WTC11 (cell line): Measurements from ENCODE around the gene DNASE2B. TPM values are rescaled to one million over a fixed set of nuclear protein-coding genes. Genes with fewer than 3 reads are reported as not detected.

Source experiments
- ATAC-seq: fragments of 200-7000 bp; cut with Tn5 transposase; 2 replicates; pipeline ENCODE4 v1.10.0; 2021; ENCODE audit warnings: mild to moderate bottlenecking, moderate library complexity
- CTCF ChIA-PET: fragments of 300-600 bp; sonication (Branson Sonifier 250); formaldehyde crosslinking; loops from one replicate; lab custom pipeline; 2021; ENCODE audit warnings: antibody characterized with exemption; lab: Charles Lee
- POLR2A ChIA-PET: fragments of 350-600 bp; sonication (Branson Sonifier 250); formaldehyde crosslinking; loops from one replicate; lab custom pipeline; 2021; ENCODE audit warnings: antibody characterized with exemption; lab: Charles Lee
- DNase-seq: peaks from one replicate; pipeline ENCODE4 v3.0.0; 2021; ENCODE audit warnings: low spot score
- H3K27ac Mint-ChIP-seq: 2 replicates; pipeline ENCODE4 v1.8.0; 2021; ENCODE audit warnings: mixed read lengths
- H3K27me3 Mint-ChIP-seq: 2 replicates; pipeline ENCODE4 v1.8.0; 2021; ENCODE audit warnings: low read depth, mild to moderate bottlenecking, moderate library complexity, mixed read lengths
- H3K36me3 Mint-ChIP-seq: 2 replicates; pipeline ENCODE4 v1.8.0; 2021; ENCODE audit warnings: mixed read lengths
- H3K4me1 Mint-ChIP-seq: 2 replicates; pipeline ENCODE4 v1.8.0; 2022; ENCODE audit warnings: mixed read lengths
- H3K4me3 Mint-ChIP-seq: 2 replicates; pipeline ENCODE4 v1.8.0; 2021; ENCODE audit warnings: mild to moderate bottlenecking, moderate library complexity, mixed read lengths
- H3K9me3 Mint-ChIP-seq: 2 replicates; pipeline ENCODE4 v1.8.0; 2021; ENCODE audit warnings: mixed read lengths
- AR ChIP-seq: fragments of 250-450 bp; sonication (Bioruptor Pico); IDR thresholded peaks from 2 replicates; pipeline ENCODE4 v1.9.0; 2021; ENCODE audit warnings: mild to moderate bottlenecking
- E2F5 ChIP-seq: sonication (generic); formaldehyde crosslinking; IDR thresholded peaks from 2 replicates; pipeline ENCODE4 v1.8.1; 2022; ENCODE audit warnings: mild to moderate bottlenecking, moderate library complexity, missing genetic modification reagents
- ESRRA ChIP-seq: sonication (generic); formaldehyde crosslinking; IDR thresholded peaks from 2 replicates; pipeline ENCODE4 v1.8.1; 2022; ENCODE audit warnings: mild to moderate bottlenecking, missing genetic modification reagents, borderline replicate concordance
- MAX ChIP-seq: sonication (generic); formaldehyde crosslinking; IDR thresholded peaks from 2 replicates; pipeline ENCODE4 v1.8.0; 2022; ENCODE audit warnings: mild to moderate bottlenecking, missing genetic modification reagents
- RELA ChIP-seq: sonication (generic); formaldehyde crosslinking; IDR thresholded peaks from 2 replicates; pipeline ENCODE4 v1.8.1; 2022; ENCODE audit warnings: missing genetic modification reagents, mild to moderate bottlenecking, borderline replicate concordance
- SP1 ChIP-seq: sonication (generic); formaldehyde crosslinking; conservative IDR thresholded peaks from 2 replicates; pipeline ENCODE4 v1.8.1; 2022; ENCODE audit warnings: missing genetic modification reagents
- TEAD4 ChIP-seq: sonication (generic); formaldehyde crosslinking; IDR thresholded peaks from 2 replicates; pipeline ENCODE4 v1.8.0; 2022; ENCODE audit warnings: mild to moderate bottlenecking, missing genetic modification reagents
- ZNF138 ChIP-seq: sonication (generic); formaldehyde crosslinking; conservative IDR thresholded peaks from 2 replicates; pipeline ENCODE4 v1.8.1; 2022; ENCODE audit warnings: mild to moderate bottlenecking, moderate library complexity, missing genetic modification reagents
- ZNF232 ChIP-seq: sonication (generic); formaldehyde crosslinking; IDR thresholded peaks from 2 replicates; pipeline ENCODE4 v1.8.0; 2022; ENCODE audit warnings: mild to moderate bottlenecking, missing genetic modification reagents
- ZNF425 ChIP-seq: fragments of 250-450 bp; sonication (Bioruptor Pico); conservative IDR thresholded peaks from 2 replicates; pipeline ENCODE4 v1.9.0; 2021; ENCODE audit warnings: mild to moderate bottlenecking
- ZSCAN18 ChIP-seq: fragments of 250-450 bp; sonication (Bioruptor Pico); IDR thresholded peaks from 2 replicates; pipeline ENCODE4 v2.1.2; 2022; ENCODE audit warnings: mild to moderate bottlenecking, moderate library complexity
- total RNA-seq: library from RNA; stranded (reverse); gene quantifications from 3 replicates; pipeline ENCODE4 v1.2.3, GENCODE V29; 2021
- TF ChIP-seq, protein P1 (sequence below): sonication (generic); formaldehyde crosslinking; IDR thresholded peaks from 2 replicates; pipeline ENCODE4 v1.8.0; 2022; ENCODE audit warnings: mild to moderate bottlenecking, missing genetic modification reagents
- TF ChIP-seq, protein P2 (sequence below): fragments of 250-450 bp; sonication (Bioruptor Pico); IDR thresholded peaks from 2 replicates; pipeline ENCODE4 v1.9.0; 2021; ENCODE audit warnings: moderate library complexity, mild to moderate bottlenecking, inconsistent platforms, borderline replicate concordance

DNASE2B gene
- total RNA-seq, 1 experiment from 2014 or later: 0.15 TPM

DNA sequence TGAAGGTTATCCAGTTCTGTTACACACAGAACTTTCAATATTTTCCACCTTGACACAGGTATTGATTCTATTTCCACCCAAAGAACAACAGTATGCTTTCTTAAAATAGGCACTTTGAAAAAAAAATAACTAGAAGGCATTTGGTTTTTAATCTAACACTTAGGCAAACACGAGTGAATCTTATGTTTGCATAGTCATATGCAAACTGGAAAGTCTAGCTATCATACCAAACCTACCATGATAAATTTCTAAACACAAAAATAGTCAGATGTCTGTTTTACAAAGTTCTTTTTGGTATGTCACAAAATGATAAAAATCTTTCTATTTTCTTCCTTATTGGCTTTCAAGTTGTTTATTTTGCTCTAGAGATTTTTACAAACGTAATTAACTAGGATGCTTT lies 11.6 kb downstream of the DNASE2B start (continued):
- no peak for TF ChIP-seq MAX

DNA sequence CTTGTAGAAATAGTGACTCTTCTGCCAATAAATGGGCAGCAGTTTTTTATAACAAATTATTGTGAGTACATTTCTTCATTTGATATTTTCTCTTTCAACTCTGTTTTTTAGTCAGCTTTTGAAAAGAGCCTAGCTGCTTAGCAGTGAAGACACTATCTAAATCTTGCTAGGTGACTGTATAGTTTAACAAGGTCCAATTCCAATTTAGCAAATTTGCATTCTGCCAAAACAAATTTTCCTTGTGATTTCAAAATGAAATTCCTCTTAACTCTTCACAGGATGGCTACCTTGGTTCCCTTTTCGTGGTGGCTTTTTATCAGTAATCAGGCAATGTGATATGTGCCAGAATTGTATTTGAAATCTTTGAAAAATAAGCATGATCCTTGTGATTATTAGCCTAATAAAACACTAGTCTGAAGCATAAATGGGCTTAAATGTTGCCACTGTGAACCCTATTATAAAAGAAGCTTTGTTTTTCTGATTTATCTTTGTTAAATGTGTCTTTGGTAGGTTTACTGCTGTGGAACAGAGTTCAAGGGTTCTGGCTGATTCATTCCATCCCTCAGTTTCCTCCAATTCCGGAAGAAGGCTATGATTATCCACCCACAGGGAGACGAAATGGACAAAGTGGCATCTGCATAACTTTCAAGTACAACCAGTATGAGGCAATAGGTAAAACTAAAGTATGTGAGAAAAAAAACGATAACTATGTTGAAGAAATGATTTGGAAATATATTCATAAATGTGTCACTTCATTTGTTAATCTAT lies 12.2 kb downstream of the DNASE2B start:
- DNase-seq (no peak), ATAC-seq (no peak)
- no peaks in the 10 kb centered on the region for H3K4me1 Mint-ChIP-seq
- TF ChIP-seq RELA: no peak
- TF ChIP-seq ZNF425 (CRISPR knock-in tag): no peak
- TF ChIP-seq E2F5: no peak
- no peak for TF ChIP-seq AR
- TF ChIP-seq ZSCAN18: no peak
- no peak for TF ChIP-seq ZNF138 (CRISPR knock-in tag)
- no peak for TF ChIP-seq ESRRA
- TF ChIP-seq, protein P1, sequence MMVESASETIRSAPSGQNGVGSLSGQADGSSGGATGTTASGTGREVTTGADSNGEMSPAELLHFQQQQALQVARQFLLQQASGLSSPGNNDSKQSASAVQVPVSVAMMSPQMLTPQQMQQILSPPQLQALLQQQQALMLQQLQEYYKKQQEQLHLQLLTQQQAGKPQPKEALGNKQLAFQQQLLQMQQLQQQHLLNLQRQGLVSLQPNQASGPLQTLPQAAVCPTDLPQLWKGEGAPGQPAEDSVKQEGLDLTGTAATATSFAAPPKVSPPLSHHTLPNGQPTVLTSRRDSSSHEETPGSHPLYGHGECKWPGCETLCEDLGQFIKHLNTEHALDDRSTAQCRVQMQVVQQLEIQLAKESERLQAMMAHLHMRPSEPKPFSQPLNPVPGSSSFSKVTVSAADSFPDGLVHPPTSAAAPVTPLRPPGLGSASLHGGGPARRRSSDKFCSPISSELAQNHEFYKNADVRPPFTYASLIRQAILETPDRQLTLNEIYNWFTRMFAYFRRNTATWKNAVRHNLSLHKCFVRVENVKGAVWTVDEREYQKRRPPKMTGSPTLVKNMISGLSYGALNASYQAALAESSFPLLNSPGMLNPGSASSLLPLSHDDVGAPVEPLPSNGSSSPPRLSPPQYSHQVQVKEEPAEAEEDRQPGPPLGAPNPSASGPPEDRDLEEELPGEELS: no peak
- no peak for TF ChIP-seq TEAD4 (CRISPR knock-in tag)
- TF ChIP-seq ZNF232: no peak
- no peak overlapping the region for H3K27ac Mint-ChIP-seq
- no peaks in the 10 kb centered on the region for H3K9me3 Mint-ChIP-seq
- H3K4me3 Mint-ChIP-seq: no peak overlapping the region
- no peaks in the 10 kb centered on the region for H3K27me3 Mint-ChIP-seq
- POLR2A ChIA-PET: no interaction called here
- H3K36me3 Mint-ChIP-seq: no peaks in the 10 kb centered on the region
- CTCF ChIA-PET: no interaction called here

DNA sequence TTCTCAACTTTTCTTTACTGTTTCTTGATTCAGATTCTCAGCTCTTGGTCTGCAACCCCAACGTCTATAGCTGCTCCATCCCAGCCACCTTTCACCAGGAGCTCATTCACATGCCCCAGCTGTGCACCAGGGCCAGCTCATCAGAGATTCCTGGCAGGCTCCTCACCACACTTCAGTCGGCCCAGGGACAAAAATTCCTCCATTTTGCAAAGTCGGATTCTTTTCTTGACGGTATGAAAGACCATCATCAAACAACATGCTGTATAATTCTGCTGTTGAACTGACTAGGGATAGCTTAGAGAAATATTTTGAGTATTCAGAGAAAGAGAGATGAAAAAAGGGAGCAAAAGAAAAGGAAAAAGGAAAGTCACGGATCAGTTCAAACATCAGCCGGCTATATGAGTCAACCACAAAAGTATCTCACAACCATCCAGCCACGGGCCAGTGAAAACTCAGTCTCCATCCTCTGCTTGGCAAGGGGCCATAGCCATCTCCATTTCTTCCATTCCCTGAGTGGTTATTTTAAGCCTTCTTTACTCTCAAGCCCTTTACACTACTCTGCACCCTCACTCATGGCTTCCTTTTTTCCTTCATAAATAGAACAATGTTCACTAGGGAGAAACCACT lies 14.1 kb downstream of the DNASE2B start:
- ChIA-PET CTCF (interaction anchor here (1.1 kb wide), 1 partner anchor 208 kb away, joined by 3 read pairs; no protein-coding TSS in a partner anchor), POLR2A (no interaction called here)
- TF ChIP-seq, protein P2, sequence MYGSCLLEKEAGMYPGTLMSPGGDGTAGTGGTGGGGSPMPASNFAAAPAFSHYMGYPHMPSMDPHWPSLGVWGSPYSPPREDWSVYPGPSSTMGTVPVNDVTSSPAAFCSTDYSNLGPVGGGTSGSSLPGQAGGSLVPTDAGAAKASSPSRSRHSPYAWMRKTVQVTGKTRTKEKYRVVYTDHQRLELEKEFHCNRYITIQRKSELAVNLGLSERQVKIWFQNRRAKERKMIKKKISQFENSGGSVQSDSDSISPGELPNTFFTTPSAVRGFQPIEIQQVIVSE (CRISPR knock-in tag): no peak
- no peak for TF ChIP-seq ZSCAN18
- TF ChIP-seq SP1 (CRISPR knock-in tag): no peak
- Mint-ChIP-seq H3K36me3 (no peaks in the 10 kb centered on the region), H3K4me3 (no peak overlapping the region), H3K9me3 (peaks cover under 1% of the 10 kb centered on the region; the same call in 1 of the 2 replicates), H3K27me3 (no peaks in the 10 kb centered on the region), H3K4me1 (no peaks in the 10 kb centered on the region), H3K27ac (no peak overlapping the region)
- ATAC-seq (no peak), DNase-seq (no peak)
